ENCODE data around the gene ASIC3.

DNA sequence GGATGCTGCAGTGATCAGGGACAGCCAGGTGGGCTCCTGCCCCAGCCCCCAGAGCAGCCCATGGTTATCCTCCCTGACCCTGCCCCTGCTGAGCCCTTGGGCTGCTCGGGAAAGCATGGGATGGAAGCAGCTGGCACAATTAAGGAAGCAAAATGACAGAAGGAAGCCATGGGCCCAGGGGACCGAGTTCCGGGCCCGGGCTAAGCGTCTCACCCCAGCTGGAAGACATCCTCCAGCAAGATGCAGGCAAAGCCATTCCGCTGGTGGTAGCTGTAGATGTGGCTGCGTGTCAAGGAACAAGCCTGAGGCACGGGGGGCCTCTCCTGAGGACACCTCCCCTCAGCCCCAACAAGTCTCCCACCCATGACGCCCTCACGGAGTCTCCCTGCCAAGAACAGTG lies 25.1 kb upstream of the ASIC3 start:
- TF ChIP-seq, protein P1, sequence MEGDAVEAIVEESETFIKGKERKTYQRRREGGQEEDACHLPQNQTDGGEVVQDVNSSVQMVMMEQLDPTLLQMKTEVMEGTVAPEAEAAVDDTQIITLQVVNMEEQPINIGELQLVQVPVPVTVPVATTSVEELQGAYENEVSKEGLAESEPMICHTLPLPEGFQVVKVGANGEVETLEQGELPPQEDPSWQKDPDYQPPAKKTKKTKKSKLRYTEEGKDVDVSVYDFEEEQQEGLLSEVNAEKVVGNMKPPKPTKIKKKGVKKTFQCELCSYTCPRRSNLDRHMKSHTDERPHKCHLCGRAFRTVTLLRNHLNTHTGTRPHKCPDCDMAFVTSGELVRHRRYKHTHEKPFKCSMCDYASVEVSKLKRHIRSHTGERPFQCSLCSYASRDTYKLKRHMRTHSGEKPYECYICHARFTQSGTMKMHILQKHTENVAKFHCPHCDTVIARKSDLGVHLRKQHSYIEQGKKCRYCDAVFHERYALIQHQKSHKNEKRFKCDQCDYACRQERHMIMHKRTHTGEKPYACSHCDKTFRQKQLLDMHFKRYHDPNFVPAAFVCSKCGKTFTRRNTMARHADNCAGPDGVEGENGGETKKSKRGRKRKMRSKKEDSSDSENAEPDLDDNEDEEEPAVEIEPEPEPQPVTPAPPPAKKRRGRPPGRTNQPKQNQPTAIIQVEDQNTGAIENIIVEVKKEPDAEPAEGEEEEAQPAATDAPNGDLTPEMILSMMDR (conservative IDR thresholded peaks at IDR 0.05; ENCODE audit: low read length): no peak
- no peak for TF ChIP-seq EZH2phosphoT487 (IDR thresholded peaks at IDR 0.05; ENCODE audit: borderline replicate concordance)
